IPS-18c (cell line): ENCODE data around the gene NME7.
"Not testable (repeated sequence)": the region's sequence is repeated elsewhere in the genome, so short reads cannot be mapped to it uniquely, and the experiment has no call there.

ENCODE experiments used
- H3K4me3 ChIP-seq: 2 replicates; pipeline ENCODE4 v1.7.0; 2013; ENCODE audit warnings: low read depth, mild to moderate bottlenecking, low read length, moderate library complexity; ENCODE audit not compliant: insufficient read depth
- H3K9me3 ChIP-seq: one replicate; pipeline ENCODE4 v1.6.1; 2013; ENCODE audit warnings: mild to moderate bottlenecking, low read length, moderate library complexity; ENCODE audit not compliant: control insufficient read depth, insufficient read depth

The NME7 gene

GRCh38 chr1:169132512-169133227, 234.9 kb downstream of the NME7 start:
- H3K4me3 ChIP-seq: no peak overlapping the region
- H3K9me3 ChIP-seq: no peaks in the 10 kb centered on the region

GRCh38 chr1:169130683-169131082, 236.9 kb downstream of the NME7 start:
- H3K4me3 ChIP-seq: no peak overlapping the region
- no peaks in the 10 kb centered on the region for H3K9me3 ChIP-seq

- H3K4me3 ChIP-seq: no peak overlapping the region
These were observed 238.3 kb downstream of the NME7 start for GRCh38 chr1:169129109-169129784.

GRCh38 chr1:169128562-169128961, 239.0 kb downstream of the NME7 start:
- no peak overlapping the region for H3K4me3 ChIP-seq

More at GRCh38 chr1:169129109-169129784, 238.3 kb downstream of the NME7 start:
- no peaks in the 10 kb centered on the region for H3K9me3 ChIP-seq

GRCh38 chr1:169127305-169127704, 240.3 kb downstream of the NME7 start:
- Histone ChIP-seq H3K9me3 (no peaks in the 10 kb centered on the region), H3K4me3 (no peak overlapping the region)

More at GRCh38 chr1:169128562-169128961, 239.0 kb downstream of the NME7 start:
- no peaks in the 10 kb centered on the region for H3K9me3 ChIP-seq

- no peak overlapping the region for H3K4me3 ChIP-seq
- no peaks in the 10 kb centered on the region for H3K9me3 ChIP-seq
These were observed 241.3 kb downstream of the NME7 start for GRCh38 chr1:169126335-169126734.

GRCh38 chr1:169125597-169125996, 242.0 kb downstream of the NME7 start:
- H3K9me3 ChIP-seq, H3K4me3 ChIP-seq: not testable (repeated sequence)

GRCh38 chr1:169124459-169124858, 243.1 kb downstream of the NME7 start:
- Histone ChIP-seq H3K4me3 (no peak overlapping the region), H3K9me3 (no peaks in the 10 kb centered on the region)

GRCh38 chr1:169122976-169123375, 244.6 kb downstream of the NME7 start:
- H3K4me3 ChIP-seq: no peak overlapping the region
- no peaks in the 10 kb centered on the region for H3K9me3 ChIP-seq

- no peaks in the 10 kb centered on the region for H3K9me3 ChIP-seq
- H3K4me3 ChIP-seq: no peak overlapping the region
These were observed 246.3 kb downstream of the NME7 start for GRCh38 chr1:169121146-169121923.

GRCh38 chr1:169120066-169120465, 247.5 kb downstream of the NME7 start:
- no peak overlapping the region for H3K4me3 ChIP-seq
- H3K9me3 ChIP-seq: no peaks in the 10 kb centered on the region

GRCh38 chr1:169119405-169119804, 248.2 kb downstream of the NME7 start:
- H3K9me3 ChIP-seq: no peaks in the 10 kb centered on the region

GRCh38 chr1:169118227-169118626, 249.4 kb downstream of the NME7 start:
- Histone ChIP-seq H3K9me3 (no peaks in the 10 kb centered on the region), H3K4me3 (no peak overlapping the region)

More at GRCh38 chr1:169119405-169119804, 248.2 kb downstream of the NME7 start:
- no peak overlapping the region for H3K4me3 ChIP-seq

GRCh38 chr1:169117599-169117998, 250.0 kb downstream of the NME7 start:
- no peak overlapping the region for H3K4me3 ChIP-seq

GRCh38 chr1:169117014-169117413, 250.6 kb downstream of the NME7 start:
- Histone ChIP-seq H3K9me3 (no peaks in the 10 kb centered on the region), H3K4me3 (no peak overlapping the region)

More at GRCh38 chr1:169117599-169117998, 250.0 kb downstream of the NME7 start:
- H3K9me3 ChIP-seq: no peaks in the 10 kb centered on the region

- Histone ChIP-seq H3K9me3 (no peaks in the 10 kb centered on the region), H3K4me3 (no peak overlapping the region)
These were observed 251.6 kb downstream of the NME7 start for GRCh38 chr1:169115891-169116585.

- Histone ChIP-seq H3K9me3 (no peaks in the 10 kb centered on the region), H3K4me3 (no peak overlapping the region)
These were observed 253.9 kb downstream of the NME7 start for GRCh38 chr1:169113613-169114119.
